GM12873 (cell line): Measurements from ENCODE around the gene BAG3.
A peak's percentile ranks its signal among the peaks of the same experiment; 100 is the strongest.

Experiments used
- CTCF ChIP-seq: IDR thresholded peaks from 2 replicates; pipeline ENCODE4 v1.5.1; 2012; ENCODE audit warnings: low read depth, mild to moderate bottlenecking, moderate library complexity, low read length, control low read depth; ENCODE audit not compliant: insufficient read depth; ENCODE audit errors: missing control alignments

The BAG3 gene

GRCh38 chr10:119687192-119688032, 36.2 kb downstream of the BAG3 start:
- TF ChIP-seq CTCF, result no peak

GRCh38 chr10:119688033-119688508, 36.9 kb downstream of the BAG3 start:
- TF ChIP-seq CTCF, result peak; percentile 44

GRCh38 chr10:119689016-119689580, 37.9 kb downstream of the BAG3 start:
- no peak for TF ChIP-seq CTCF

- no peak for TF ChIP-seq CTCF
Measured at GRCh38 chr10:119691726-119692125, 40.5 kb downstream of the BAG3 start.

- no peak for TF ChIP-seq CTCF
Measured at GRCh38 chr10:119693262-119693957, 42.2 kb downstream of the BAG3 start.

DNA sequence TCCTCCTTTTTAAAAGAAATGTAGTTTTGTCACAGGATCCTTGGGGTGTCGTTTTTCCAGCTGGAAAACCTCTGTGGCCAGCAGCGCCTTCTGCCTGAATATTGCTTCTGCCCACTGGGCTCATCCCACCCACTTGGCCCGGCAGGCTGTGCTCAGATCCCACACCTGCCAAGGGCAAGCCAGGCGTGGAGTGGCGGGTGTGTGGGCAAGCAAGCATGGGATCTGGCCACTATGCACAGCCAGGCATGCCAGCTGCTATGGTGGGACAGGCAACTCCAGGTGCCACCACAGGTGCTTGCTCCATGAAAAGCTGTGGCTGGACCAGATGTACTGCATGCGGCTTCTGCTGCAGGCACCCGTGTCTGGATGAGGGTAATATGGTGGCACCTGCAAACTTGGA, 43.4 kb downstream of the BAG3 start:
- TF ChIP-seq CTCF, result no peak
